ENCODE measurements around the gene FAM117A.

Gene FAM117A

GRCh38 chr17:49707608-49708514 lies 56.1 kb downstream of the FAM117A start, which contains the start of gene SLC35B1:
SLC35B1 (minus strand) TSS chr17:49707964; CDS start chr17:49707833, 131 bp downstream.
- peak; percentile 99 for DNase-seq (ENCODE audit: low read depth, low spot score)

DNA sequence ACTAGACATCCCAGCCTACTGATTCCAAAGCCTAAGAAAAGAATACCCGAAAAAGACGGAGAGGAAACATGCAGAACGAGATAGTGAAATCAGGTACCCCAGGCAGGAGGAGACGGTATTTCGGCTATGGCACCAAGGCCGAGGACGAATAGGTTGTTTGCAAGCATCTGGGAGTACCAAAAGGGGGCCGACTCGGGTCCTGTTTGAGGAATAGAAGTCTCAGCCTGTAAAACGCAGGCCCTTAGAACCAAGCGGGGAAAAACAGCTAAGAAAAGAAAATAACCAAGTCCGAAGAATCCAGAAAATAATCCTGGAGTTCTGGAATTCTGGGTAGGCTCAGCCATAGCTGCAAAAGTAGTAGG lies 56.7 kb downstream of the FAM117A start:
- DNase-seq (ENCODE audit: low read depth, low spot score): no peak

DNA sequence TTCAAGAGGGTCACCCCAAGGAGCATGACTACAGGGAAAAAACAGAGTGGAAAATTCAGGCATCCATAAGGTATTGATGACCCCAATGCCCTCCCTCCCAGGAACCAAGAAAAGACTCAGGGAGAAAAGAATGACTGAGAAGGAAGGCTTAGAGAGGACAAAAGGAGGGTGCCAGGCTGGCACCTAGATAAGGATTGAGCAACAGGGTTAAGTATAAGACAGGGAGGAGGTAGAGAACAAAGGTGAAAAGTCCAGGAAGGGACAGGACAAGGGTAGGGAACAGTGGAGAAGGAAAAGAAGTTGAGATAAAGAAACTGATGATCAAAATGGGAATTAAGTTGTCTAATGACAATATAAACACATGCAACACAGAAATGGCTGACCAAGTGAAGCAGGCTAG lies 58.7 kb downstream of the FAM117A start:
- no peak for DNase-seq (ENCODE audit: low read depth, low spot score)

DNA sequence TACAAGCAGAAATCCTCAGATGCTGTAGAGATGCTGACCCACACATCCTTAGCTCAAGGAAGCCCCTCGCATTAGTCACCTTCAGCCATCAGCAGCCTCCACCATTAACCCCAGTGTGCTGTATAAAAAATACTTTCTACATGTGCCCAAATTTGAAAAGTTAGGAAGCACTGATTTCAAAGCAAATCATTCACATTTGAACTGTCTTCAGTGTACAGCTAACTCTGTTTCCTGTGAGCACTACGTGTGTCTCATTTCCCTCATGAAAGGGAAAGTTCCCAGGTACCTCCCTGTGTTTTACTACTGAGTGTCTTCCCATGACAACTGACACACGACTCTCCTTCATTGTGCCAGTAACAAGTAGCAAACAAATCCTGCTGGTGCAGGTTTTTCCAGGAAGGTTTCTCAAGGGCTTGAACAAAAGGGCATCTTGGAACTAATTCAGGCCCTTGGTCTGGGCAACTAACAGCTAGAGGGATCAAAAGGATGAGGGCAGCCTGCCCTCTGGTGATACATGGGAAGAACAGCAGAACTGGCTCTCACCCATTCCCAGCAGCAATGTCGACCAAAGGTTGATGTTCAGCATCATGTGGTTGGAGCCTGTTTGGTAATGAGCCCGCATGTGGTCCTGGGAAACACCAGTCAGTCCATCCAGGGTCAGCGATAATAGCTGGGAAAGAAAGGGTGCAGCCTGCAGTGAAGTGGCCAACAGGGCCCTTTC lies 60.2 kb downstream of the FAM117A start:
- peak; percentile 73 for DNase-seq (ENCODE audit: low read depth, low spot score)

DNA sequence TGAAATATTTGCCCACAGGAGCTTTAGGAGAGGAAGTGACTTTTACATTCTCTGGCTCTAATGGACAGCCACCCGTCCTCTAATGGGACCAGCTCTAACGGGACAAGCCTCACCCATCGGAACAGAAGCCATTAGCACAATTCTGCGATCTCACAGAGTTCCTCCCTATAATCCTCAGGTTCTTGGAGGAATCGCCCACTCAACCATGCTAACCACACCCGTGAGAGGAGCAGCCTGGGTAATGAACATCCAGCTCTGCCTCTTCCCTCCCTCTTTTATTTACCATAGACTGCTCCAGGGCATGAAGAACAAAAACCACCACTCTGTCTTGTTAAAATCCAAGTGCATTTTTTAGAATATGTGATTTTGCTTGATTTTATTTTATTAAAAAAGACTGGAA lies 63.0 kb downstream of the FAM117A start:
- no peak for DNase-seq (ENCODE audit: low read depth, low spot score)

DNA sequence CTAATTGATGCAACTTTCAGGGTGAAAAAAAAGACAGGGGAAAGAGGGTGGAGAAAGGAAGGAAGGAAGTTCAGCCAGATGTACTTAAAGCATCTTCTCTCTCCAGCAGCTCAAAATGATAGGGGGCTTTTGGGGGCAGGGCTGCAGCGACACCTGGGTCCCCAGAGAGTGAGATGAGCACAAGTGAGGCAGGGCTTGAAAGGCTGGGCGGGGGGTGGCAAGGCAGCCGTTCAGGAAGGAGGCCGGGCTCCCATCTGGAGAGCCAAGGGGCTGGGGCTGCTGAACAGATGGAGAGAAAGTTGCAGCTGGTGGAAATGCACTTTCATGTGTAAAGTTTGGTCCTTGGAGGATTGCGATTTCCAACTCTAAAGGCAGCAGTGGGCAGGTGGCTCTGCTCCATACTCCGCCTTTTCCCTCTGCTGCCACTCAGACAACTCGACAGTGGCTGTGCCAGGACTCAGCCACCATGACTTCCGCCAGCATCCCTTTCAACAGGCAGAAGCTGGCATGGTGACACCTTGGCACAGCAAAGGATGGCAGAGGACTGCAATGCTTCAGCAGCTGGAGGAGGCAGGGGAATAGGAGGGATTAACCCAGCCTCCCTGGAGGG lies 63.9 kb downstream of the FAM117A start:
- no peak for DNase-seq (ENCODE audit: low read depth, low spot score)

GRCh38 chr17:49698005-49698404 lies 65.9 kb downstream of the FAM117A start:
- DNase-seq (ENCODE audit: low read depth, low spot score): no peak

GRCh38 chr17:49696233-49696761 lies 67.6 kb downstream of the FAM117A start:
- DNase-seq (ENCODE audit: low read depth, low spot score): no peak

GRCh38 chr17:49695698-49696232 lies 68.2 kb downstream of the FAM117A start:
- no peak for DNase-seq (ENCODE audit: low read depth, low spot score)

GRCh38 chr17:49694847-49695697 lies 68.9 kb downstream of the FAM117A start:
- peak; percentile 48 for DNase-seq (ENCODE audit: low read depth, low spot score)

- DNase-seq (ENCODE audit: low read depth, low spot score): no peak
Observed at GRCh38 chr17:49692751-49693150, 71.2 kb downstream of the FAM117A start.

DNA sequence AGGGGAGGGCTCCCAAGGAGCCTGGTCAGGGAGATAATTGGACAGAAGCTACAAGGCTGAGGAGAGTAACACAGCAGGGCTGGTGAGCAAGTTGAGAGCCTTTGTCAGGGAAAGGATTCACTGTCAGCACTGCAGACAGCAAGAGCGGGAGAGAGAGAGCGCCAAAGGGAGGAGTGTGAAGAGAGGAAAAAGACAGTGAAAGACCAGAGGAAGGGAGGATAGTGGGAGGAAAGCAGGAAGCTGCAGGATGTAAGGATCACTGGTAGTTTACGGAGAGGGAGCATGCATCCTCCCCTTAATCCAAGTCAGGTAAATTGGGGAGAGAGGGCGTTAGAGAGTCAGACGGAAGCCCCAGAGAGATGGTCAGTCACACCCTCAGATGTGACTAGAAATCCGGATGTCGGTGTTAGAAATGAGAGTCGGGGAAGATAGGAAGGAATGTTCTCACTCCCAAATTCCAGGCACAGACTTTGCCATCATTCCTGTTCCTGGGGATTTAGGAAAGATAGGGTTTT lies 72.2 kb downstream of the FAM117A start:
- DNase-seq (ENCODE audit: low read depth, low spot score): no peak

- peak; percentile 49 for DNase-seq (ENCODE audit: low read depth, low spot score)
Observed at GRCh38 chr17:49691086-49691676, 72.8 kb downstream of the FAM117A start.

DNA sequence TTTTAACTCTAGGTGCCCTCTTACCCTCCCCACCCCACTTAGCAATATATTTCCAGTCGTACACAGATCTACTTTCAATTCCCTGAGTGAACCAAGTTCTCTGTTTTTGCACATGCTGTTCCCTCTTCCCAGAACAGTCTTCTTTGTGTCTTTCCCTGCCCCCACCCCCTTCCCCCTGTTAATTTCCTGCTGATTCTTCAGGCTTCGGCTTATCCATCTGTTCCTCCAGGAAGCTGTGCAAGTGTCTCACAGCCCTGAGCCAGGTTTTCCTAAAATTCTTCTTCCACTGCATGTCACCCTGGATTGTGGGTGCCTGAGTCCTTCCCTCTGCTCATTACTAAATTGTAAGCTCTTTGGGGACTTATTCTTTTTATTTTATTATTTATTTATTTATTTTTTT lies 73.7 kb downstream of the FAM117A start:
- DNase-seq (ENCODE audit: low read depth, low spot score): no peak

- no peak for DNase-seq (ENCODE audit: low read depth, low spot score)
Observed at GRCh38 chr17:49688848-49689247, 75.1 kb downstream of the FAM117A start.

DNA sequence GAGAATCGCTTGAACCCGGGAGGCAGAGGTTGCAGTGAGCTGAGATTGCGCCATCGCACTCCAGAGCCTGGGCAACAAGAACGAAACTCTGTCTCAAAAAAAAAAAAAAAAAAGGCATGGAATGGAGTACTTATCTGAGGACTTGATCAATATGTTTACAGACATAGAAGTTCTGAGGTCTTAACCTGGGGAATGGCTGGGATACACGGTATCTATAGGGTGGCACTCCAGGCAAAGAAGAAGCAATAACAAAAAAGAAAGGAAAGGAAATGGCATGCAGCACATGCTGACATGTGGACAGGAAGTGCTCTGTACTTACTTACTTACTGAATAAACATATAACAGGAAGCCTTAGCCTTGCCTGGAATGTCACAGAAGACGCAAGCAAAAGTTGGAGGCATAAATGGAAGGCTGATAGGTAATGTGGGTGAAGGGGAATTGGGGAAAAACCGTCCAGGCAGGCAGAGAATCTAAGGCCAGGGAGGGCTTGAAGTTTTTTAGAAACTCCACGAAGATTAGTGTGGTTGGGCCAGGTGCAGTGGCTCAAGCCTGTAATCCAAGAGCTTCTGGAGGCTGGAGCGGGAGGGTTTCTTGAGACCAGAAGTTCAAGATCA lies 75.9 kb downstream of the FAM117A start:
- no peak for DNase-seq (ENCODE audit: low read depth, low spot score)

DNA sequence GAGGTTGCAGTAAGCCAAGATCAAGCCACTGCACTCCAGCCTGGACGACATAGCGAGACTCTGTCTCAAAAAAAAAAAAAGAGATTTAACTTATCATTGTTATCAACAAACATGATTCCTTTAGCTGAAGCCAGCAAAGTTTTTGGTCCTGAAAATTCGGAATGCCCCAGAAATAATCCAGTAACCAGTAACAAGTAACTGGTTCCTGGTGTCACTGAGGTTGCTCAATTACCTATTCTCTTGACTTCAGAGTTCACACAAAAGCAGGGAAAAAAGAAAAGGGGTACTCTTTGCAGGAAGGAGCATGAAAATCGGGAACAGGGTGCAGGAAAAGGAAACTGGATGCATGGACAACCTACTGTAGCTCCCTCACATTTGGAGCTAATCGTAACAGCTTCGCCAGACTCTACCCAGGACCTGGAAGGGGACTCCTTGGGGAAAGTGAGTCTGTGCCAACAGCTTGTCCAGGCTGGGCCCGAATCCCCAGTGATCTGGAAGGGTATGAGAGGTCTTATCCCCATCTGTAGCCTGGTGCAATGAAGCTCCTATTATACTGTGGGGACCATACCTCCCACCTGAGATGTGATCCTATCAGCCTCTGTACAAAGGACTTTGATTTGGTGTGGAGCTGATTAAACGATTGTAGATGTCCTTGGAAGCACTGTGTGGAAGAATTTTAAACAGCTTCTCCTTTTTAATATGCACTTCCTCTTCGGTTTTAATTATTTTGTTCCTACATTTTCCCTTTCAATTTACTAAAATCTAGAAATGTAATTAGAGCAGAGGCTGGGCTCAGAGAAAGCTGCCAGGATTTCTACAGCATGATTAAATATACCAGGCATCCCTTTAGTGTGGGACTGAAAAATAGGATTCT lies 82.6 kb downstream of the FAM117A start:
- no peak for DNase-seq (ENCODE audit: low read depth, low spot score)

DNA sequence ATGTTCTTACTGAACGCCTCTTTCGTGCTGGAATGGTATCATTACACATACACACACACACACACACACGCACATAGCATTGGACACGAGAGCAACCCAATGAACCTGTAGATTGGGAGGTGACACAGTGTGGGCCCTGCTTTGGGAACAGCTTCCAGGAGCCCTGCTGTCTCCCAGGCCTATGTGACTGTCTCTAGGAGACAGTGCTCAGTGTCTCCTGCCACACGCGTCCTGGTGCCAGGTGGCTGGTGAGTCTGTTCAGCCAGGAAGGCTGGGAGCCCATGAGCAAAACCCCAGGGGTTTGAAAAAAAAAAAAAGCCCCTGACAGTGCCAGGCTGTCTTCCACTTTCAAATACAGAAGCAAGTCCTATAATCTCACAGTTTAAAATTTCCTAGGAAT lies 83.6 kb downstream of the FAM117A start:
- DNase-seq (ENCODE audit: low read depth, low spot score): no peak
